SK-N-SH (cell line): ENCODE data around the gene C19orf12. TPM values are rescaled to one million over a fixed set of nuclear protein-coding genes. Genes with fewer than 3 reads are reported as not detected.

Source experiments
- CTCF ChIA-PET: fragments of 300-600, 350-600 bp; formaldehyde crosslinking; extraction: SDS; loops from one replicate; lab custom pipeline; 2021; lab: Yijun Ruan, JAX
- POLR2A ChIA-PET: fragments of 350-600 bp; sonication (Branson Sonifier 250); formaldehyde crosslinking; extraction: SDS; loops from one replicate; lab custom pipeline; 2020; ENCODE audit warnings: antibody characterized with exemption, inconsistent platforms; lab: Yijun Ruan, JAX
- DNase-seq: peaks from one replicate; pipeline ENCODE4 v3.0.0; 2012
- H2AFZ ChIP-seq: fragments of 200-600 bp; sonication (generic); 2 replicates; pipeline ENCODE4 v1.8.1; 2016; ENCODE audit warnings: antibody characterized with exemption, mild to moderate bottlenecking, low read depth
- H3F3A ChIP-seq: fragments of 200-600 bp; sonication (generic); replicated peaks from 2 replicates; pipeline ENCODE3; 2016; ENCODE audit warnings: antibody characterized with exemption, mild to moderate bottlenecking; ENCODE audit not compliant: insufficient read depth
- H3K27ac ChIP-seq, 2 experiments: fragments of 200-500 bp in 1 of 2; fragments of 200-600 bp in 1 of 2; sonication (Bioruptor generic) in 1 of 2; sonication (generic), shearing (Covaris generic) in 1 of 2; 2 replicates each; pipeline versions ENCODE4 v1.5.1 to v1.6.1; 2014 to 2016; ENCODE audit warnings: low read depth in 2 of 2, inconsistent platforms in 1 of 2, low read length in 1 of 2, mild to moderate bottlenecking in 1 of 2, mixed read lengths in 1 of 2
- H3K27me3 ChIP-seq: fragments of 200-600 bp; sonication (generic), shearing (Covaris generic); 2 replicates; pipeline ENCODE4 v1.6.1; 2016; ENCODE audit warnings: mixed run types; ENCODE audit not compliant: insufficient read depth
- H3K36me3 ChIP-seq, 2 experiments: fragments of 200-500 bp in 1 of 2; fragments of 200-600 bp in 1 of 2; sonication (Bioruptor generic) in 1 of 2; sonication (generic) in 1 of 2; replicated peaks in 1 of 2; 2 replicates each; pipeline versions ENCODE3 to v1.5.1; 2014 to 2016; ENCODE audit warnings: low read length in 1 of 2, mild to moderate bottlenecking in 1 of 2; ENCODE audit not compliant: insufficient read depth in 2 of 2, control insufficient read depth in 1 of 2
- H3K4me1 ChIP-seq, 2 experiments: fragments of 200-500 bp in 1 of 2; fragments of 200-600 bp in 1 of 2; sonication (Bioruptor generic) in 1 of 2; sonication (generic), shearing (Covaris generic) in 1 of 2; 2 replicates each; pipeline versions ENCODE4 v1.5.1 to v1.6.1; 2014 to 2016; ENCODE audit warnings: low read depth in 1 of 2, low read length in 1 of 2, mixed run types in 1 of 2; ENCODE audit not compliant: insufficient read depth in 2 of 2, control insufficient read depth in 1 of 2
- H3K4me2 ChIP-seq: fragments of 200-600 bp; sonication (generic), shearing (Covaris generic); 2 replicates; pipeline ENCODE4 v1.6.1; 2017; ENCODE audit warnings: mixed run types
- H3K4me3 ChIP-seq, 2 experiments: fragments of 200-500 bp in 1 of 2; fragments of 200-600 bp in 1 of 2; sonication (Bioruptor generic) in 1 of 2; sonication (generic), shearing (Covaris generic) in 1 of 2; 2 replicates each; pipeline versions ENCODE4 v1.5.1 to v1.8.1; 2014 to 2016; ENCODE audit warnings: low read depth in 2 of 2, inconsistent platforms in 1 of 2, low read length in 1 of 2, mild to moderate bottlenecking in 1 of 2, mixed read lengths in 1 of 2, moderate library complexity in 1 of 2
- H3K79me2 ChIP-seq: fragments of 200-600 bp; sonication (generic); 2 replicates; pipeline ENCODE4 v1.8.1; 2017; ENCODE audit warnings: mild to moderate bottlenecking; ENCODE audit not compliant: insufficient read depth
- H3K9ac ChIP-seq: fragments of 200-600 bp; sonication (generic); 2 replicates; pipeline ENCODE4 v1.6.1; 2017; ENCODE audit warnings: mixed run types
- H3K9me2 ChIP-seq: fragments of 200-600 bp; sonication (generic); 2 replicates; pipeline ENCODE4 v1.6.1; 2017; ENCODE audit warnings: mixed run types
- H3K9me3 ChIP-seq: fragments of 200-600 bp; sonication (generic); 2 replicates; pipeline ENCODE4 v1.6.1; 2017; ENCODE audit warnings: mixed run types, mild to moderate bottlenecking, moderate library complexity
- H4K20me1 ChIP-seq: fragments of 200-600 bp; sonication (generic); 2 replicates; pipeline ENCODE4 v1.6.1; 2017; ENCODE audit warnings: mild to moderate bottlenecking, mixed run types; ENCODE audit not compliant: insufficient read depth
- FOXJ3 ChIP-seq: sonication (generic); formaldehyde crosslinking; IDR thresholded peaks from 2 replicates; pipeline ENCODE4 v1.5.1; 2020; ENCODE audit warnings: mild to moderate bottlenecking, missing genetic modification reagents
- FOXM1 ChIP-seq: IDR thresholded peaks from 2 replicates; pipeline ENCODE4 v1.4.0; 2012; ENCODE audit warnings: low read depth, mild to moderate bottlenecking
- JUND ChIP-seq: IDR thresholded peaks from 2 replicates; pipeline ENCODE4 v1.4.0; 2012
- MAX ChIP-seq: IDR thresholded peaks from 2 replicates; pipeline ENCODE4 v1.4.0; 2012; ENCODE audit warnings: low read depth
- MEF2A ChIP-seq: IDR thresholded peaks from 2 replicates; pipeline ENCODE4 v1.4.0; 2012; ENCODE audit warnings: low read depth, borderline replicate concordance
- POLR2AphosphoS5 ChIP-seq: IDR thresholded peaks from 2 replicates; pipeline ENCODE4 v1.6.1; 2012; ENCODE audit warnings: low read depth, low read length
- RAD21 ChIP-seq: IDR thresholded peaks from 2 replicates; pipeline ENCODE4 v1.6.1; 2012; ENCODE audit warnings: mild to moderate bottlenecking, low read length
- REST ChIP-seq: IDR thresholded peaks from 2 replicates; pipeline ENCODE4 v1.6.1; 2012; ENCODE audit warnings: mild to moderate bottlenecking, low read depth, low read length, moderate library complexity
- RFX5 ChIP-seq: IDR thresholded peaks from 2 replicates; pipeline ENCODE4 v1.6.1; 2012; ENCODE audit warnings: mild to moderate bottlenecking, improper control_type of control experiment, low read length
- SIN3A ChIP-seq: IDR thresholded peaks from 2 replicates; pipeline ENCODE4 v1.6.1; 2012; ENCODE audit warnings: low read depth, mild to moderate bottlenecking, low read length, moderate library complexity, borderline replicate concordance
- USF1 ChIP-seq: IDR thresholded peaks from 2 replicates; pipeline ENCODE4 v1.4.0; 2012; ENCODE audit warnings: low read depth, borderline replicate concordance
- USF2 ChIP-seq: fragments of 150-350 bp; IDR thresholded peaks from 2 replicates; pipeline ENCODE4 v1.6.1; 2017; ENCODE audit warnings: antibody characterized with exemption, low read length, low read depth, borderline replicate concordance
- WGBS: methylation state at CpG from one replicate; pipeline ENCODE4 v1.1.6; 2017; ENCODE audit warnings: low lambda C conversion rate; 5-methylcytosine and 5-hydroxymethylcytosine counted together
- polyA plus RNA-seq, 3 experiments: library from polyadenylated mRNA; depleted of rRNA; stranded (reverse); fragments of >200 nt; gene quantifications; 2 replicates each; pipeline ENCODE4 v1.2.3, GENCODE V29; 2012

Gene C19orf12
- polyA plus RNA-seq, 1 of the 3 experiments (the other 2 are of a cell fraction) = 30.5 TPM

- Histone ChIP-seq H3K9me3 (no peaks in the 10 kb centered on the region), H3K9ac (no peak overlapping the region), H3K4me3 (no peak overlapping the region), H3K79me2 (no peaks in the 10 kb centered on the region), H3K4me1 (peaks cover 0 to 2% of the 10 kb centered on the region in 2 experiments; a peak in 1 of 4 replicates), H2AFZ (no peak overlapping the region), H4K20me1 (no peaks in the 10 kb centered on the region), H3K27me3 (no peaks in the 10 kb centered on the region), H3K27ac (no peak overlapping the region), H3K4me2 (no peak overlapping the region), H3F3A (no peaks in the 10 kb centered on the region), H3K9me2 (no peaks in the 10 kb centered on the region), H3K36me3 (peaks cover 0 to 10% of the 10 kb centered on the region in 2 experiments)
- WGBS = 93% methylated on average over 10 of the region's 11 CpGs
- TF ChIP-seq MEF2A (no peak), MAX (no peak), USF1 (no peak), SIN3A (no peak), RFX5 (no peak), RAD21 (no peak), USF2 (no peak), FOXM1 (no peak), JUND (no peak), REST (no peak), POLR2AphosphoS5 (no peak), FOXJ3 (CRISPR knock-in tag) (no peak)
- DNase-seq = no peak
- CTCF ChIA-PET = interaction anchor here (0.7 to 3.2 kb wide), 6 partner anchors 8 to 198 kb away, joined by 3 to 11 read pairs (median 4); no protein-coding TSS in a partner anchor
- POLR2A ChIA-PET = no interaction called here
Observed at GRCh38 chr19:29672933-29673336, 42.1 kb downstream of the C19orf12 start.
